ENCODE data around the gene SCNM1.
A peak's percentile ranks its signal among the peaks of the same experiment; 100 is the strongest.

Gene SCNM1, protein sequence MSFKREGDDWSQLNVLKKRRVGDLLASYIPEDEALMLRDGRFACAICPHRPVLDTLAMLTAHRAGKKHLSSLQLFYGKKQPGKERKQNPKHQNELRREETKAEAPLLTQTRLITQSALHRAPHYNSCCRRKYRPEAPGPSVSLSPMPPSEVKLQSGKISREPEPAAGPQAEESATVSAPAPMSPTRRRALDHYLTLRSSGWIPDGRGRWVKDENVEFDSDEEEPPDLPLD

DNA sequence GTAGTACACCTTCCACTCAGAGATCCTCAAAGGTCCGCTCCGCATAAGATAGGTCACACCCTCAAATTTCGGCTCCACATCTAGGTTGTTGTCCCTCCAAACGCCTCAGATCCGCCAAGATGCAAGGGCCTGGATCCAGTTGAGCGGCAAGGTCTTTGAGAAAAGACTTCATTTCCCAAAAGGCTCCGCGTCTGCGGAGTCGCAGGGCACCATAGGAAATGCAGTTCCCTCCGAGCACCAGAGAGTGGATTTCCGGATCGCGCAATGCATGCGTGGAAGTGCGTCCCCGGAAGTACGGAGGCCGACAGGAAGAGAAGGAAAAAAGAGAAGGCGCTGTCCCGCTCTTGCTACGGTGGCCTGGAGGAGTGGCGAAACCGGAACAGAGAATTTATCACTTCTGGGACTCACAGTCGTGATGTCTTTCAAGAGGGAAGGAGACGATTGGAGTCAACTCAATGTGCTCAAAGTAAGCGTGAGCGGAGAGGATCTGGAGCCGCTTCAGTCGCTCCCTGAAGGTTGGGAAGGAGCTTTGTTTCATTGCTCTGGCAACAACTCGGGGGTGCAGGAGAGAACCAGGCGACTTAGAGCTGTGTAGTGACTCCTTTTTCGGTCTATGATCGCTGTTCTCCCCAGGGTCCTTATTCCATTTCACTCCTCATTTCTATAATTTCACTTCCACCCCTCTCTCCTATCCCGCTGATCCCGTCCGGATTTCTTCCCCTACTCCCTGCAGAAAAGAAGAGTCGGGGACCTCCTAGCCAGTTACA, at the start of gene SCNM1, which contains the start of gene LYSMD1:
Gene SCNM1, plus strand, starts transcription at position 407 of the 767 bp plus-strand sequence. Its CDS starts 9 bp downstream, at position 416.
Gene LYSMD1, minus strand, starts transcription at position 165 of the 767 bp plus-strand sequence. CDS start 644 bp downstream, outside the sequence.
- peak; percentile 99 for DNase-seq

DNA sequence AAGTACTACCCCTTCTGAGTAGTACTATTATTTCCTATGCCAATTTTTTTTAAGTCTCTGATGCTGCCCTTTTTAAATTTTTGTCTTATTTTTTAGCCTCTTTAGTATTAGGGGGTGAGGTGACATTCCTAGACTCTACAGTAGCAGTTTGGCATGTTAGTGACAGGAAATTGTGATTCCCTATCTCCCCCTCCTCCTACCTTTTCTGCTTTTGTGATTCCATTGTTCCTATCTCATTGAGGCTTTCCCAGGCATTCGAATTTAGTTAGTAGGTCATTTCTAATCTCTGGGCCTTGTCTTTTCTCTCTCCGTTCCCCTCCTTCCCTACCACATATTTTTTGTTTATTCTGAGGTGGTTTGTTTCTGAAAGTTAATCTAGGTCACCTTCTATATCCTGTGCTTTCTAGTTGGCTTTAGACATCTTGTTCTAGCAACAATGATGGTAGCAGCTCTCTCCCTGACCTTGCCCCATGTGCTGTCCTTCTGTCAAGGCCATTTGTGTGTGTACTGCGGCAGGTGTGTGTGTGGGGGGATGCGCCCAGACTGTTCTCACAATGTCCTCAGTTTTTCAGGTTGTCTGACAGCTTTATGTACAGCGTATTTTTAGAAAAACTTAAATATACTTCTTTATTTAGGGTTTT, 41.1 kb upstream of the SCNM1 start:
- no peak for DNase-seq

DNA sequence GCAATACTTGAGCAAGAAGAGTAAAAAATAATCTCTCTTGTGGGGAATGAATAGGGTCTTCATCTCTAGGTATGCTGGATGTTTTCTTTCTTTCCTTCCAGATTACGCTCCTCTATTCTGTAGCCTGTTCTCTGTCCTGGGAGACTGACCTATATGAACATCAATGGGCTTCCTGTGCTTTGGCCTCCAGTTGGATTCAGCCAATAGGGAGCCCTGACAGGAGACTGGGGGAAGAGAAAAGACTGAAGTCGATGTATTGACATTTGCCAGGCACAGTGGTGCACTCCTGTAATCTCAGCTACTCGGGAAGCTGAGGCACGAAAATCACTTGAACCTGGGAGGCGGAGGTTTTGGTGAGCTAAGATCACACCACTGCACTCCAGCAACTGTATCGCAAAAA, 37.1 kb upstream of the SCNM1 start:
- DNase-seq: no peak

DNA sequence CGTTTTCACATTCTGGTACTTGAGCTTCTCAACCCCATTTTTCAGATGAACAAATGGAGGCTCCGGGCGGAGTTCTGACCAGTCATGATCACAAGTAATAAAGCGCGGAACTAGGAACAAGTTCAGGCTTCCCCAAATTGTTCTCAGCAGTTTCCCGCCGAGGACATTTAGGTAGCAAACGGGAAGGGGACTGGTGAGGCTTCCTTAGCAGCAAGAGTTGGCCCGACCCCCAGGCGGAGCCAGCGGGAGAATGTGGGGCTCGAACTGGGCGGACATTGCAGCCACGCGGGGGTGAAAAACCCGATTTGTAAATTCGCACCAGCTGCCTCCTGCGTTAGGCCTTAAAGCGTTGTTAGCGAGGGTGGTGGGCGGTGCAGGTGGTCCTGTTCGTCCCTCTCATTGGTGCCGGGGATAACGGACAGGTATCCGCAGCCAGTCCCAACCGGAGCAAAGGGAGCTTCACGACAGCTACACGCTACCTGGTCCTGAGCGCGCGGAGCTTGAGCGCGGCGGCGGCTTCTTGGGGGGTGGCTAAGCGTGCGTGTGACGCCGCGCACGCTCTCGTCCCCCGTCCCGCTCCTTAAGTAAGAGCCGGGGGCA, 34.9 kb upstream of the SCNM1 start:
- DNase-seq: no peak

DNA sequence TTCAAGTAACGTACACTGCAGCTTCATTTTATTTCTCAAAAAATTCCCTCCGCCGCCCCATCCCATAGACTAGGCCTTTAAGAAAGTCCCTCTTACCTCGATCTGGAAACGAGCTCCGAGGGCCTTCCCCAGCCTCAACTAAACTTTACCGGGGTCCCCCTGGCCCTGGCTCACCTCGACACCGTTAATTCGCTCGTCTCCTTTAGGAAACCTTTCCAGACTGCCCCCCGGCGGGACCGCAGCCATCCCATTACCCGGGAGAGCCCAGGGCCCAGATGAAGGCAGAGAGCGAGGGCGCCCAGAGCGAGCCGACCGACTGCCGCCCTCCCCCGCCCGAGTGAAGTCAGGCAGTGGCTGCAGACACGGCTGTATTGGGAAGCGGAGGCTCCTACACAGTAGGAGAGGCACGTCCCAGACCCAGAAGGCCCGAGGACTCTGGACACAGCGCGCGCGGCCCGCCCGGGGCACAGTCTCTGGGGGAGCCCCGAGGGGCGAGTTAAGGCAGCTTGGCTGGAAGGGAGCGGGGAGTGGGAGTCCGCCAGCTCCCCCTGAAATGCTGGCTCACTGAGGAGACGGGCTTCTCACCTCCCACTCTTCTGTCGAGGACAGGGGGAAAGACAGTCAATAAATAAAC, 34.1 kb upstream of the SCNM1 start:
- DNase-seq: no peak

DNA sequence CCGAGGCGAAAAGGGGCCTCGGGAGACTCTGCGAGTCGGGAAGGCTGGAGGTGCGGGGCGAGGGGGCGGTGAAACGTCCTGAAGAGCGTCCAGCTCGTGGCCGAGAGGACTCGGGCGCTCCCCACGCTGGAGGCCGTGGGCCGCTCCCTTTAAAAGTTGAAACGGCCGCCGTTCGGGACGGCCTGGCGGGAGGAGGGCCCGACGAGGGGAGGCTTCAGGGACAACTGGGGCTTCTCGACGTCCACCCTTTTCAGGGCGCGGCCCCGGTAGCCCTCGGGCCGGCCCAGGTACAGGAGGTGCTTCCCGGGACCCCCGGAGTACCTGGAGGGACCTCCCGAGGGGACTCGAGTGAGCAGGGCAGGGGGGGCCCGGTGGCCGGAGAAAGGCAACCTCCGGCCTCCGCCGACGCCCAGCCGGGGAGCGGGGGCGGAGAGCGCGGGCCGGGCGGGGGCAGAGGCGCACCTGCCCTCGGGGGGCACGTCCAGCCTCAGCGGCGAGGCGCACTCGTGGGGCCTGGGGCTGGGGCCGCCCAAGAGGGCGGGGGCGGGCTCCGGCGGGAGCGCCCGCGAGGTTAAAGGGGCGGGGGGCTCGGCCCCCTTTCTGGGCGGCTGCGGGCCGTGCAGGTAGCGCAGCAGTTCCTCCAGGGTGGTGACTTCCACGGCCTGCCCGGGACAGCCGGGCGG, 33.5 kb upstream of the SCNM1 start:
- DNase-seq: no peak

DNA sequence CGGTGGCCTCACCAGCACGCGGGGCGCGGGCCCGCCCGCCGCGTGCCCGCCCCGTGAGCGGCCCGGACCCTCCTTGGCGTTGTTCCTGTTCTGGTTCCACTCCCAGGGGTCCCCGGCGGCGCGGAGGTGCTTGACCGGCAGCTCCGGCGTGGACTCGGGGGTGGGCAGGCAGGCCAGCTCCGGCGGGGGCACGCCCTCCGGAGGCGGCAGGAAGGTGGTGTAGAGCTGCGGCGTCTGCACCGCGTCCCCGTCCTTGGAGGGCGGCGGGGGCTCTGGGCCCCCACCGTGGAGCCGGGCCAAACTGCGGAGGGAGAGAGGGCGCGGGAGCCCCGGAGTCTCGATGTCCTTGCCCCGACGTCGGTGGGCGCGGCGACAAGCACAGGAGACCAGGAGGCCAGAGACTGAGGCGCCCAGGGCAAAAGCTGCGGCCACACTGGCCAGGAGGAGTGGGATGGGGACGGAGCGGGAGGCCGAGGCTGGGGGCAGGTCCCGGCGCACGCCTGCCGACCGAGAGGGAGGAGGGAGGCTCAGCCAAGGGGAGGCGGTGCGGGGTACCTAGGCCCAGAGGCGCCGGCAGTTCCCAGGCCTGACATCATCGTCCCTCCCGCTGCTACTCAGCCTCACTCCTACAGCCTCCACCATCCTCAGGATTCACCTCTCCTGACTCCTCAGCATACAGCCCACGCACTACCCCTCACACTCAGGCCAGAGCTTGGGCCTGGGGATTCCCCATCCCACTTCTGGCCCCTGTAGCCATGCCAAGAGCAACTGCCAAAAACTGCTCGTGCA, 32.7 kb upstream of the SCNM1 start:
- no peak for DNase-seq

DNA sequence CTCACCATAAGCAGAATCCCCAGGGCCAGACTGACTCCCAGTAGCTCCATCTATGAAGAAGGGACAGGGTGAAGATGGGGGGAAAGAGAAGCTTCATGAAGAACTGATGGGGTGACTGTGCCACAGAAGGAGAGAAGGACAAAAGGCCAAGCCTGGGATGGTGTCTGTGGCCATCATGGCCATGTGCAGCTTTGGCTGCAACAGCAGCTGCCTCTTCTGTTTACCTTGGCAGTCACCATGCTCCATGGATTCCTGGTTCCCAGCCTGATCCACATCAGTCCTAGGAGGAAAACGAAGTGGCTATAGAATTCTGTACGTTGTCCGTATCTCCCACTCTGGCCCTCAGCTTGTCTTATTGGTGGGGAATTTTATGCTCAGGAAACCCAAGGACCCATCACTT, 31.5 kb upstream of the SCNM1 start:
- DNase-seq: no peak

DNA sequence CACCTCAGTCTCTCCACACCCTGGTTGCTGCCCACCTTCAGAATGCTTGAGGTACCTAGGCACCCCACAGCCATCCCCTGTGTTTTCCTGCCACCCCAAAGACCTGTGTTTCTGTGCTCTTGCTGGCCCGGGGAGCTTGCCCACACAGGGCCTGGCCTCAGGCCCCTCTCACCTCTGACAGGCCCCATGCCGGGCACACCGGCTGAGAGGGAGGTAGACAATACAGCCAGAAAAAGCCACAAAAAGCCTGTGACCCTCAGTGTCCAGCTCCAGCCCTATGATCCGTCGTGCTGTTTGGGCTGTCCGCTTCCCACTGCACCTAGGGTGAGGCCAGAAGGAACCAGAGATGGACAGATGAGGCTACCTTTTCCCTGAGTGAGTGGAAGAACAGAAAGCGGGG, 31.0 kb upstream of the SCNM1 start:
- DNase-seq: no peak

DNA sequence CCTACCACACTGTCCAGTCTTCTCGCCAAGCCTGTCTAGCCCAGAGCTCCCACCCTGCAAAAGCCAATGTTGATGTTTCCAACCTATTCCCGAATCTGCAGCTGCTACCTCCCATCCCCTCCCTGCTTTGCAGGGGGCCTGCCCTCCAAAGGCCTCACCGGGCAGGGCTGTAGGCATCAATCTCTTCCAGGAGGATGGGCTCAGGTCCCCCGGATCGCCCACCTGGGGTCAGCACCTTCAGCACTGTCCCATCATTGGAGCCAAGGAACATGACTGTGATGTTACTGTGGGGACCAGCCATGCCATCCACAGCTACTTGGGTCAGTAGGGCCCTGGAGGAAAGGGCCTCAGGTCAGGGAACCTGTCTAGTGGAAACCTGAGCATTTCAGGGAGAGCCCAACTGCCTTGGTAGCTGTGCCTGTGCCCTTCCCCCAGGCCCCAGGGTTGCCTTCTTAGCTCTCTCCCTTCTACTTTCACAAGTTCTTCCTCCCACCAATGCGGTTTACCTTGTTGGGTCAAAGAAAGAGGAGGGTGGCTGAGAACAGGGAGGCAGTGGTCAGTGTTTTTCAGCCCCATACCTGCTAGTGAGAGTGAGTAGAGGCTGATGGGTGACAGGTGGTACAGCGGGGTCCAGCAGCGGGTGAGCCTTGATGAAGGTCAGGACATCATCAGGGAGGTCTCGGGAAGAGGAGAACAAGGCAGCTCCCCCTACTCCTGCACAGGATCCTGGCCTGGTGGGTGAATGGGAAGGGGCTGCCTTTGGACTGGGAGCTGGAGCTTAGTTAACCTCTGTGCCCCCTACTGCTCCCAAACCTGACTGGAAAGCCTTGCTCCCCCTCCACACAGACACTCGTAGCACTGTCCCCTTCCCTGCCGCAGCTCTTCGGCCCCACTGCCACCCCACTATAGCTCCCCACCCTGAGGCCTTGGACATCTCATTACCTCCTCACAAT, 30.2 kb upstream of the SCNM1 start:
- DNase-seq: no peak

DNA sequence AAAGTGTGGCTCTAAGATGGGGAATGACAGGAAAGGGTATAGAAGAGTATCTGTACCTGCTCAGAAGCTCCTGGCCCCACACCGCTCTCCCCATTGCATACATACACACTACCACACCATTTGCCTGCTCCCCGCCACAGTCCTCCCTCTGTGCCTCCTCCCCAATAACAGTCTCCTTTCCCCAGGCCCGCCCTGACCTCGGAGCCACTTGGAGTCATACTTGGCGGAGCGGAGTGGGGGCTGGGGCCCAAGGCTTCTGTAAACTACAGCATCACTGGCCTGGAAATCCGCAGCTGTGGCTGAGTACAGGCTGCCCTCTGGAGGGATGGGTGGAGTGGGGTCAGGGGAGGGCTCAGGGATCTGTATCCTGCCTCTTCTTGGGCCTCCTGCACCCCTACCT, 28.2 kb upstream of the SCNM1 start:
- no peak for DNase-seq

DNA sequence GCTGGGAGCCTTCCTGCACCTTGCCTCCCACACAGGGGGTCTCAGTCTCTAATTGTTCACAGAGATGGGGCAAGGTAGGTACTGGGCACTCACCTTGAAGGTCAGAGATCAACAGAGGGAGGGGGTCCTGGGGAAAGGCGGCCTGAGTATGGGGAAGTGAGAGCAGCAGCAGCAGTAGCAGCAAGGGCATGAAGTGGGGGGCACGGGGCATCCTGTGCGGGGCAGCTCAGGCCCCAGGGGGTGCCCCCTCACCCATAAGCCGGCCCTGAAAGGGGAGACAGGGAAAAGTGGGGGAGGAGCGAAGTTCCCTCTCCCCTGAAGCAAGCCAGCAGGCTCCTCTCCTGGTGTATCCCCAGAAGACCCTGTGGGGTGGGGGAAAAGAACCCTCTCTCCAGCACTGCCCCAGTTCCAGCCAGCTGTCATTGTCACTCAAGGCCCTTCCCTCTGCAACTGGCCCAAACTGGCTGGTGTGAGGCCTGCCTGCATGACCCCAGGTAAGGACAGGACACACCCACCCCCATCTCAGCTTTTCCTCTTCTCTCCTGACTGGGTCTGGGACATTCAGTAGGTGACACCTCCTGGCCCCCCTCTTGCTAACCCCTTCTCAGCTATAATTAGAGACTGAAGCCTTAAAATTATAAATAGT, 23.4 kb upstream of the SCNM1 start:
- no peak for DNase-seq

DNA sequence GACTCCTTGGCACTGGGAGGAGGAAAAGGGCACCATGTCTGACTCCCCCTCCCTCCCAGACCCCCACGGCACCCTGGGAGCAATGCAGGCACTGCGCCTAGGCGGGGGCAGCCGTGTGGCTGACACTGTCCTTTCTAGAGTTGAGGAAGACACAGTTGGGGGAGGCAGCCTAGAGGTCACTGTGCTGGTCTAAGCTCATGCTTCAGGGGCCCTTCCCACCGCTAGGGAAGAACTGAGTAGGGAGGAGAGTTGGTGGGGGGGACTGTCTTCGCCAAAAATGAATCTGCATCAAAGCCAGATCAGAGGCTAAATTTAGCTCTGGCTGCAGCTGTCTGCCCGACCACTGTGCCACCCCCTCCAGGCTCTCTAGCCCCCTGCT, 22.9 kb upstream of the SCNM1 start:
- no peak for DNase-seq

DNA sequence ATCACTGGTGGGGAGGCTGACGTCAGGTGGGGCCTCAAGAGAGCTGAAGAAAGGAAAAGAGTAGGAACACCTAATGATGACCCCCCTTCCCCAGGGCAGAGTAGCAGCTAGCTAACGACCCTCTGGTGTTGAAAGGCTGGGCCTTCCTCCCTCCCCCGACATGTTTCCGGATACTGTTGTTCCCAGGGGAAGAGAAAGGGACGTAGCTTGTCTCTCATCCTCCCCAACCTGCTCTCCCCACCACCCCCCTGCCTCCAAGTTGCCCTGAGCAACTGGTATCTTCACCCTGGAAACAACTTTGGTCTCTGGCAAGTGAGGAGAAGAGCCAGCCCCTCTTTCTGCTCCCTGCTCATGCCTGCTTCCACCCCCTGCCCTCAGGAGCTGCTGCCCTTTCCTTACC, 22.0 kb upstream of the SCNM1 start:
- DNase-seq: no peak

DNA sequence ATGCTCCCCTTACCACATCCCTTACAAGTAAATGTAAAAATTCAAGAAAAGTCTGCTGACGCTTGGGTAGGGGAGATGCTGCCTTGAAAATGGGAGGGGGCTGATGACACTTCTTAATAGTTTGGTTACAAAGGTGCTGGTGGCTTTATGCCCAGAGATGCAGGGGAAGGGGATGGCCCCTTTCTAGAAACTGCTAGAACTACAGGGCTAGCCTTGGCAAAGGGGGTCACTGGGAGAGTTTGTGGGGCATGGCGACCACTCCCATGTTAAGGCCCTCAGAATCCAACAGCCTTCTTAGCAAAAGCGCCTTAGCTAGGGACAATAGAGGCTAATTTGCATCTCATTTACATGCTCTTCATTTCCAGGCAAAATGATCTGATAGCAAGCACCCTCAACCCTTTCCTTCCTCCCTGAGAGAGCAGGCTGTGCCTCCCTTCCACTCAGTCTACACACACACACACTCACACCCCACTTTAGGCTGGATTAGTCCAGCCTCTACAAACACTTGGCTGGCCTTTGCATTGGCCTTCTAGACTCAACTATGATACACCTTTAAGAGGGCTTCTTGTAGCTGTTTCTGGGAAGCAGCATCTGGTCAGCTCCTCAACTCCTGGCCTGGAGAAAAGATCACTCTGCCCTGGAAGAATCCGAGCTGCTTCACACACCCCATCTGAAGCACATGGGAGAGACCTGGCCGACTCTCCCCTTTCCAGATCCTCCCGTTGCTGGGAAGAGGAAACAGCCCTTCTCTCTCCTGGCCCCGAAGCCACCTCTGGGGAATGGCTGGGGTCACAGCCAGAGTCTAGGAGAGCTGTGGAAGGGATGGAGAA, 21.3 kb upstream of the SCNM1 start:
- DNase-seq: no peak

DNA sequence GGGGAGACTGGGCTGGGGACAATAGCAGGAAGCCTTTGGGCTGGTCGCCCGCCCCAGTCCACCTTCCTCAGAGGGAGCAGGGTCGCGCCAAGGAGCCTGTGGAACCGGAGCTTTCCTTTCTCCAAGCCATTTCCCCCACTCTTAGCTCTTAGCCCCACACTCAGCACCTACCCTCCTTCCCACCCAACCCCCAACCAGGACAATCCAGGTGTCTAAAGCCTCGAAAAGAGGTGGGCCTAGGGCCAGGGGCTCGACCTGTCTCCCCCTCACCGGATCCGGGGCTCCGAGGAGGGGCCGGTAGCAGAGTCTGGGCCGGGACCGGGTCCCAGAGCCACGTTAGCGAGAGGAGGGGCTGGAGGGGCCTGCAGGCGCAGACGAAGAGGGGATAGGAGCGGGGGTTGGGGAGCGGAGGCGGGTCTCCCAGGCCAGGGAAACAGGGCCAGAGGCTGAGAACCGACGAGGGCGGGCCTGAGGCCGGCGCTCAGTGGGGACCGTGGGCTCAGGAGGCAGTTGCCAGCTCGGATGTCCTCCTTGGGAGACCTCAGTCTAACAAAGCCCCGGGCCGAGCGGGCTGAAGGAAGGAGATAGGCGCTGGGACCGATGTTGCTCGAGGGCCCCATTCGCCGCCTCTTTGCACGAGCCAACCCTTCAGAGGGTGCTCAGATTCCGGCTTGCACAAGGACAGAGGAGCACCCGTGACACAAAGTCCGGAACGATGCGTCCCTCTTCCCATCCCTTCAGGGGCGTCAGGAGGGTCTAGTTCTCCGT, 20.5 kb upstream of the SCNM1 start:
- DNase-seq: no peak

DNA sequence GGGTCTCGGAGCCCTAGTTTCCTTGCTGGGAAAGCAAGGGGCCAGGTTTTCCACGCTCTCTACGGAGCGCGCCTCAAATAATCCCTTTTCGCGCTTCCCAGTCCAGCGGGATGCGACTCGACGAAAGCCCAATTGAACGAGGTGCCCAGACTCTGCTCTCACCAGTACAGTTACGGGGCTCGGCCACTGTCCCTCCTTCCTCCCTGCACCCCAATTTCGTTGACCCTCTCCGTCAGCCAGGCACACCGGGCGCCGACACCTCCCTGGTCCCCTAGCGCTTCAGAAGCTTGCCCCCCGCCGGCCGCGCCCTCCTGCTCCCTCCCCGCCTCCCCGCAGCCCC, 19.9 kb upstream of the SCNM1 start:
- DNase-seq: no peak

DNA sequence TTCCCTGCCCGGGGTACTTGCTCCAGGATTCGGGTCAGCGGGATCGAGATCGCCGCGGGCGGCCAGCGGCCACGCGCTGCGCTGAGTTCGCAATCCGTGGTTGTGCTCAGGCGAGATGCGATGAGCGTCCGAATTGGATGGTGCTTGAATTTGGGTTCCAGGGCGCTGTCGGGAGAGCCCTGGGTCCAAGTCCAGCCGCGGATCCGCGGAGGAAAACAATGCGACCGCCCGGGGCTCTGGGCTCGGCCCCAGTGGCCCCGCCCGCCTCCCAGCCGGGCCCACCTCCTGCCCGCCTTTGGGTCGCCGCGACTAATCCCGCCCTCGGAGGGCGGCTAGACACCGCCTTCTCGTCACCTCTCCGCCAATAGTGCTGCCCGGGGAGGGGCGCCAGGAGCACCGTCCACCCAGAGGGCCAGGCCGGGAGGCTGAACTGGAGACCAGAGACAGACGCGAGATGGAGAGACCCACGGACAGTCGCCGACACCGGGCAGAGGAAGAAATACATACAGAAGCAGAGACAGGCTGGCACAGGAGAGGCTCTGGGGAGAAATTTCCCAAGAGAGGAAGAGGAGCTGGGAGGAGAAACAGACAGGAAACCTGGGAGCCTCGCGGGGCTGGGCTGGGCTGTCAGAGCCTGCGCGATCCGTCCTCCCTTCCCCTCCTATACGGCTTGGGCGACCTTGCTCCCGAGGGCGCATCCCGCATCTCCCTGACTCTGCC, 19.4 kb upstream of the SCNM1 start, which contains the start of gene SEMA6C:
Gene SEMA6C, minus strand, starts transcription at position 220 of the 720 bp plus-strand sequence. CDS start 4,010 bp downstream, outside the sequence.
- DNase-seq: peak; percentile 88
